ENCODE measurements around the gene DAPL1.

DNA sequence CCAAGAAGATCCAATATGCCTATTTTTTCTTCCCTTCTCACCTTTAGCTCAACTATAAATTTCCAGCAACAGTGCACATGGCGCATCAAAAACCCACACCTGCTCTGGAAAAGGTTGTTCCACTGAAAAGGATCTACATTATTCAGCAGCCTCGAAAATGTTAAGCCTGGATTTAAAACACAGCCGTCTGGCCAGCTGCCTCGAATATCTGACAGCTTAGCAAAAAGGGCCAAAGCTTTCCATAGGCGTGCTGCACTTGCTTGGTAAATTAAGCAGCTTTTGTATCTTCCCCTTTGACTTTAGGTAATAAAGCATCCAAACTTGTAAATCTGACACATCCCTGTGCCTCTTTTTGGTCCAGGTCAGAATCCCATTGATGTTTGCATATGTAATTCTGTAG is 20.5 kb downstream of the DAPL1 start:
- TF ChIP-seq EZH2 (IDR thresholded peaks at IDR 0.05; ENCODE audit: insufficient read depth, poor library complexity, severe bottlenecking) = no peak
- no peak for TF ChIP-seq EZH2phosphoT487 (IDR thresholded peaks at IDR 0.05; ENCODE audit: insufficient read depth, low read depth)
